Measurements from ENCODE around the gene SLC10A7. TPM values are rescaled to one million over a fixed set of nuclear protein-coding genes. Genes with fewer than 3 reads are reported as not detected.

The SLC10A7 gene
- total and polyA plus RNA-seq, 4 donors: 3.7 to 18.7 (median 7.6) TPM

- Histone ChIP-seq H3K27me3 (ENCODE audit: control insufficient read depth in 4 of 4, insufficient read depth in 4 of 4, low read length in 3 of 4) (no peaks in the 10 kb centered on the region), H3K36me3 (ENCODE audit: control insufficient read depth in 4 of 4, insufficient read depth in 3 of 4, low read depth in 1 of 4, low read length in 3 of 4) (peaks cover 2 to 12% (median 7%) of the 10 kb centered on the region in 4 donors), H3K9ac (ENCODE audit: low read depth in 1 of 2, low read length in 2 of 2) (no peak overlapping the region), H3K4me3 (ENCODE audit: low read depth in 1 of 3, low read length in 3 of 3) (no peak overlapping the region), H3K4me1 (ENCODE audit: control insufficient read depth in 4 of 4, insufficient read depth in 4 of 4, low read length in 3 of 4) (no peaks in the 10 kb centered on the region), H3K9me3 (ENCODE audit: control insufficient read depth in 4 of 4, low read length in 3 of 4) (no peaks in the 10 kb centered on the region), H3K27ac (ENCODE audit: low read depth in 1 of 2, low read length in 2 of 2) (no peak overlapping the region)
- no peak for DNase-seq (ENCODE audit: low spot score)
- TF ChIP-seq FOXA1 (IDR thresholded peaks at IDR 0.05) (no peak), RXRA (IDR thresholded peaks at IDR 0.05) (no peak), HNF4A (conservative IDR thresholded peaks at IDR 0.05) (no peak), GABPA (IDR thresholded peaks at IDR 0.05 in 1 of 2, conservative IDR thresholded peaks at IDR 0.05 in 1 of 2) (no peak), JUND (IDR thresholded peaks at IDR 0.05) (no peak), TAF1 (conservative IDR thresholded peaks at IDR 0.05) (no peak), FOXA2 (IDR thresholded peaks at IDR 0.05) (no peak), NR2F2 (IDR thresholded peaks at IDR 0.05) (no peak), YY1 (IDR thresholded peaks at IDR 0.05) (no peak), RAD21 (IDR thresholded peaks at IDR 0.05) (no peak)
- 72% methylated on average over 3 of the region's 3 CpGs for WGBS
Observed at GRCh38 chr4:146510942-146511341, 10.8 kb downstream of the SLC10A7 start.

DNA sequence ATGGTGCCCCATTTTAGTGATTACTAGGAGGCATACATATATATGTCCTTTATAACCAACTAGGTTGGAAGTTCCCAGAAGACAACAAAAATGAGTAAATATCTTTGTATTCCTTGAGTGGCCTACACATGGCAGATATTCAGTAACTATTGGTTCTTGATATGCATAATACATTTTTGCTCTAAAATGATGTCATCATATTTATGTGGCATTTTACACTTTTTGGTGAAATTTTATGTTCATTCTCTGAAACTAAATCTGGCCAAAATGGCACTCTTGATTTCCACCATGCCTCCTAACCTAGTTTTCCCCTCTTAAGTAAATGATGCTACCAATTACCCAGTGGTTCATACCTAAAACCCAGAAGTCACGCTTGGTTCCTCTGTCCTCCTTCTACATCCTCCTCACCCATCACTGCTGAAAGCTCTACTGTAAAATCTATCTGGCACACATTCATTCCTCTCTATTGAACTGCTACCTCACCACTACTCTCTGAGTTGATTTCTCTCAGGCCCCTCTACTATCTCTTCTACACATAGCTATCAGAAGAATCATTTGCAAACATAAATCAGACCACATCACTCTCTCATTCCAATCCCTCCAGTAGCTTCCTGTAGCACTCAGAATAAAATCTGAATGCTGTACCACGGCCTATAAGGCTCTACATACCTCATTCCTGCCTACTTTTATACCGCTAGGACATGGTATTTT, 13.4 kb downstream of the SLC10A7 start:
- Histone ChIP-seq H3K4me1 (ENCODE audit: control insufficient read depth in 4 of 4, insufficient read depth in 4 of 4, low read length in 3 of 4) (no peaks in the 10 kb centered on the region), H3K4me3 (ENCODE audit: low read depth in 1 of 3, low read length in 3 of 3) (no peak overlapping the region), H3K9me3 (ENCODE audit: control insufficient read depth in 4 of 4, low read length in 3 of 4) (no peaks in the 10 kb centered on the region), H3K36me3 (ENCODE audit: control insufficient read depth in 4 of 4, insufficient read depth in 3 of 4, low read depth in 1 of 4, low read length in 3 of 4) (peaks cover 3 to 4% (median 4%) of the 10 kb centered on the region in 4 donors), H3K27ac (ENCODE audit: low read depth in 1 of 2, low read length in 2 of 2) (no peak overlapping the region), H3K9ac (ENCODE audit: low read depth in 1 of 2, low read length in 2 of 2) (no peak overlapping the region), H3K27me3 (ENCODE audit: control insufficient read depth in 4 of 4, insufficient read depth in 4 of 4, low read length in 3 of 4) (no peaks in the 10 kb centered on the region)
- no peak for DNase-seq (ENCODE audit: low spot score)
- TF ChIP-seq HNF4A (conservative IDR thresholded peaks at IDR 0.05): no peak
- TF ChIP-seq, protein P1, sequence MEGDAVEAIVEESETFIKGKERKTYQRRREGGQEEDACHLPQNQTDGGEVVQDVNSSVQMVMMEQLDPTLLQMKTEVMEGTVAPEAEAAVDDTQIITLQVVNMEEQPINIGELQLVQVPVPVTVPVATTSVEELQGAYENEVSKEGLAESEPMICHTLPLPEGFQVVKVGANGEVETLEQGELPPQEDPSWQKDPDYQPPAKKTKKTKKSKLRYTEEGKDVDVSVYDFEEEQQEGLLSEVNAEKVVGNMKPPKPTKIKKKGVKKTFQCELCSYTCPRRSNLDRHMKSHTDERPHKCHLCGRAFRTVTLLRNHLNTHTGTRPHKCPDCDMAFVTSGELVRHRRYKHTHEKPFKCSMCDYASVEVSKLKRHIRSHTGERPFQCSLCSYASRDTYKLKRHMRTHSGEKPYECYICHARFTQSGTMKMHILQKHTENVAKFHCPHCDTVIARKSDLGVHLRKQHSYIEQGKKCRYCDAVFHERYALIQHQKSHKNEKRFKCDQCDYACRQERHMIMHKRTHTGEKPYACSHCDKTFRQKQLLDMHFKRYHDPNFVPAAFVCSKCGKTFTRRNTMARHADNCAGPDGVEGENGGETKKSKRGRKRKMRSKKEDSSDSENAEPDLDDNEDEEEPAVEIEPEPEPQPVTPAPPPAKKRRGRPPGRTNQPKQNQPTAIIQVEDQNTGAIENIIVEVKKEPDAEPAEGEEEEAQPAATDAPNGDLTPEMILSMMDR (IDR thresholded peaks at IDR 0.05; ENCODE audit: low read depth, low read length, missing input control): no peak
- 98% methylated on average over 3 of the region's 3 CpGs for WGBS

DNA sequence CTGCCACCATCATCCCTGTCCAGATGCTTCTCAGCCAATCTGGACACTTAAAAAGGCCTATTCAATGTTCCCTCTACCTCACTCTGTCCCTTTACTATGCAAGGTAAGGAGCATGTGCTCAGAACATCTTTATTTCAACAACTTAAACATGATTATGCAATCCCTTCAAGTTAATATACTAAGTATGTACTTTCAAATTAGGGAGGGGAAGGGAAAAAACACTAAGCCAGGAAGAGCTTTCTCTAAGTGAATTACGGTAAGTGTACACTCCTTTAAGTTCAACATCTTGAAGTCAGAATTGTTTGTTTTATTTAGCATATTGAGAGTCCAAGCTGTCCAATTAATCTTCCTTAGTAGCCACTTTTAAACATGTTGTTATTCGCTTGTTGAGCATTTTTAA, 14.1 kb downstream of the SLC10A7 start:
- peaks cover 4 to 8% (median 6%) of the 10 kb centered on the region in 4 donors for H3K36me3 ChIP-seq (ENCODE audit: control insufficient read depth in 4 of 4, insufficient read depth in 3 of 4, low read depth in 1 of 4, low read length in 3 of 4)
- WGBS: 96% methylated on average over 2 of the region's 2 CpGs
- DNase-seq (ENCODE audit: low spot score): no peak
- no peak overlapping the region for H3K4me3 ChIP-seq (ENCODE audit: low read depth in 1 of 3, low read length in 3 of 3)
- TF ChIP-seq JUND (IDR thresholded peaks at IDR 0.05) (no peak), TAF1 (conservative IDR thresholded peaks at IDR 0.05) (no peak), FOXA1 (IDR thresholded peaks at IDR 0.05) (no peak), HNF4A (conservative IDR thresholded peaks at IDR 0.05) (no peak), MAX (IDR thresholded peaks at IDR 0.05) (no peak), NR2F2 (IDR thresholded peaks at IDR 0.05) (no peak), YY1 (IDR thresholded peaks at IDR 0.05) (no peak), RXRA (IDR thresholded peaks at IDR 0.05) (no peak), RAD21 (IDR thresholded peaks at IDR 0.05) (no peak), EGR1 (IDR thresholded peaks at IDR 0.05; ENCODE audit: low read depth in 2 of 2) (no peak)
- TF ChIP-seq, protein P2, sequence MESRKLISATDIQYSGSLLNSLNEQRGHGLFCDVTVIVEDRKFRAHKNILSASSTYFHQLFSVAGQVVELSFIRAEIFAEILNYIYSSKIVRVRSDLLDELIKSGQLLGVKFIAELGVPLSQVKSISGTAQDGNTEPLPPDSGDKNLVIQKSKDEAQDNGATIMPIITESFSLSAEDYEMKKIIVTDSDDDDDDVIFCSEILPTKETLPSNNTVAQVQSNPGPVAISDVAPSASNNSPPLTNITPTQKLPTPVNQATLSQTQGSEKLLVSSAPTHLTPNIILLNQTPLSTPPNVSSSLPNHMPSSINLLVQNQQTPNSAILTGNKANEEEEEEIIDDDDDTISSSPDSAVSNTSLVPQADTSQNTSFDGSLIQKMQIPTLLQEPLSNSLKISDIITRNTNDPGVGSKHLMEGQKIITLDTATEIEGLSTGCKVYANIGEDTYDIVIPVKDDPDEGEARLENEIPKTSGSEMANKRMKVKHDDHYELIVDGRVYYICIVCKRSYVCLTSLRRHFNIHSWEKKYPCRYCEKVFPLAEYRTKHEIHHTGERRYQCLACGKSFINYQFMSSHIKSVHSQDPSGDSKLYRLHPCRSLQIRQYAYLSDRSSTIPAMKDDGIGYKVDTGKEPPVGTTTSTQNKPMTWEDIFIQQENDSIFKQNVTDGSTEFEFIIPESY (IDR thresholded peaks at IDR 0.05): no peak
- TF ChIP-seq, protein P1 (IDR thresholded peaks at IDR 0.05; ENCODE audit: low read depth, low read length, missing input control): no peak
- no peak overlapping the region for H3K27ac ChIP-seq (ENCODE audit: low read depth in 1 of 2, low read length in 2 of 2)
- no peaks in the 10 kb centered on the region for H3K4me1 ChIP-seq (ENCODE audit: control insufficient read depth in 4 of 4, insufficient read depth in 4 of 4, low read length in 3 of 4)
- H3K27me3 ChIP-seq (ENCODE audit: control insufficient read depth in 4 of 4, insufficient read depth in 4 of 4, low read length in 3 of 4): no peaks in the 10 kb centered on the region
- no peak overlapping the region for H3K9ac ChIP-seq (ENCODE audit: low read depth in 1 of 2, low read length in 2 of 2)
- H3K9me3 ChIP-seq (ENCODE audit: control insufficient read depth in 4 of 4, low read length in 3 of 4): no peaks in the 10 kb centered on the region
